ENCODE measurements around the gene KIF13A. TPM values are rescaled to one million over a fixed set of nuclear protein-coding genes. Genes with fewer than 3 reads are reported as not detected.
A peak's percentile ranks its signal among the peaks of the same experiment; 100 is the strongest.

Gene KIF13A
- total and polyA plus RNA-seq, 2 donors (not counting 3 experiments of a cell fraction or from before 2014, with no cell fraction given): 24.9 to 65.8 TPM

GRCh38 chr6:17846762-17847161 is 140.7 kb downstream of the KIF13A start:
- no peaks in the 10 kb centered on the region for H3K27me3 ChIP-seq (ENCODE audit: control insufficient read depth in 2 of 2, insufficient read depth in 2 of 2, low read length in 2 of 2)
- H3K36me3 ChIP-seq (ENCODE audit: control insufficient read depth in 2 of 2, extremely low read depth in 1 of 2, insufficient read depth in 2 of 2, low read length in 2 of 2): peaks cover 0 to 2% of the 10 kb centered on the region in 2 experiments
- H3K4me2 ChIP-seq (ENCODE audit: insufficient read depth, low read length): peak overlapping the region; percentile 93
- TSS peak; percentile 18 for BruUV-seq (replicated peaks)
- H3K79me2 ChIP-seq (ENCODE audit: control insufficient read depth, insufficient read depth, low read length): peaks cover 5% of the 10 kb centered on the region
- DNase-seq (ENCODE audit: low read depth, low spot score): no peak
- H3K4me1 ChIP-seq (ENCODE audit: control insufficient read depth, extremely low read depth, insufficient read depth, low read length): peaks cover 44% of the 10 kb centered on the region
- TF ChIP-seq POLR2A (IDR thresholded peaks at IDR 0.05; ENCODE audit: low read depth, low read length) (no peak), EZH2 (IDR thresholded peaks at IDR 0.05; ENCODE audit: borderline replicate concordance, low read depth, low read length, severe bottlenecking) (no peak), MAX (IDR thresholded peaks at IDR 0.05; ENCODE audit: insufficient read depth, insufficient read length) (no peak), POLR2AphosphoS5 (IDR thresholded peaks at IDR 0.05; ENCODE audit: insufficient read depth, low read depth, low read length) (no peak), GATA2 (IDR thresholded peaks at IDR 0.05; ENCODE audit: insufficient read depth, insufficient read length, low read depth, low read length) (no peak), MYC (IDR thresholded peaks at IDR 0.05; ENCODE audit: low read depth, low read length) (no peak), JUN (IDR thresholded peaks at IDR 0.05; ENCODE audit: borderline replicate concordance, insufficient read depth, insufficient read length, low read depth) (no peak), FOS (IDR thresholded peaks at IDR 0.05; ENCODE audit: borderline replicate concordance, insufficient read depth, low read length) (no peak)
- TF ChIP-seq, protein P1, sequence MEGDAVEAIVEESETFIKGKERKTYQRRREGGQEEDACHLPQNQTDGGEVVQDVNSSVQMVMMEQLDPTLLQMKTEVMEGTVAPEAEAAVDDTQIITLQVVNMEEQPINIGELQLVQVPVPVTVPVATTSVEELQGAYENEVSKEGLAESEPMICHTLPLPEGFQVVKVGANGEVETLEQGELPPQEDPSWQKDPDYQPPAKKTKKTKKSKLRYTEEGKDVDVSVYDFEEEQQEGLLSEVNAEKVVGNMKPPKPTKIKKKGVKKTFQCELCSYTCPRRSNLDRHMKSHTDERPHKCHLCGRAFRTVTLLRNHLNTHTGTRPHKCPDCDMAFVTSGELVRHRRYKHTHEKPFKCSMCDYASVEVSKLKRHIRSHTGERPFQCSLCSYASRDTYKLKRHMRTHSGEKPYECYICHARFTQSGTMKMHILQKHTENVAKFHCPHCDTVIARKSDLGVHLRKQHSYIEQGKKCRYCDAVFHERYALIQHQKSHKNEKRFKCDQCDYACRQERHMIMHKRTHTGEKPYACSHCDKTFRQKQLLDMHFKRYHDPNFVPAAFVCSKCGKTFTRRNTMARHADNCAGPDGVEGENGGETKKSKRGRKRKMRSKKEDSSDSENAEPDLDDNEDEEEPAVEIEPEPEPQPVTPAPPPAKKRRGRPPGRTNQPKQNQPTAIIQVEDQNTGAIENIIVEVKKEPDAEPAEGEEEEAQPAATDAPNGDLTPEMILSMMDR (IDR thresholded peaks at IDR 0.05; ENCODE audit: extremely low read depth in 1 of 2, insufficient read depth in 1 of 2, low read depth in 1 of 2, low read length in 2 of 2): no peak
- intact Hi-C loops (cut with micrococcal nuclease): loop anchor here (1.0 kb wide), 3 partner anchors 15 to 84 kb away; no protein-coding TSS in a partner anchor
- H3K27ac ChIP-seq (ENCODE audit: insufficient read depth, low read depth, low read length): peak overlapping the region; percentile 93
- CTCF ChIA-PET: interaction anchor here (0.9 to 2.1 kb wide), 3 partner anchors 13 to 141 kb away, joined by 4 to 8 read pairs (median 8); partner anchors contain the start of gene KIF13A
- H3K9ac ChIP-seq (replicated peaks; ENCODE audit: extremely low read depth, insufficient read depth, low read length): peak overlapping the region; percentile 77
- H3K9me1 ChIP-seq (replicated peaks; ENCODE audit: control insufficient read depth, extremely low read depth, insufficient read depth, low read length): no peaks in the 10 kb centered on the region
- FAIRE-seq: no peak
- no peaks in the 10 kb centered on the region for H3K9me3 ChIP-seq (replicated peaks; ENCODE audit: control insufficient read depth, insufficient read depth, low read length)
- no peaks in the 10 kb centered on the region for H4K20me1 ChIP-seq (replicated peaks; ENCODE audit: control insufficient read depth, extremely low read depth, insufficient read depth, low read length)
- dilution Hi-C loops (cut with MboI; ENCODE audit: extremely low pct_ligation_motif_present, low sequenced_read_pairs): no loop called here
- peak overlapping the region; percentile 10 for H2AFZ ChIP-seq (ENCODE audit: low read depth, low read length)
- H3K4me3 ChIP-seq (replicated peaks in 1 of 3; ENCODE audit: insufficient read depth in 1 of 3, low read depth in 1 of 3, low read length in 3 of 3): no peak overlapping the region
- POLR2A ChIA-PET: interaction anchor here (1.3 kb wide), 1 partner anchor 68 kb away, joined by 3 read pairs; no protein-coding TSS in a partner anchor

Measured in endothelial cell of umbilical vein (primary cell).